HepG2 (cell line): ENCODE results near the gene LRP10.

Experiments
- CSRNP2 ChIP-seq: sonication (generic); formaldehyde crosslinking; conservative IDR thresholded peaks from 2 replicates; pipeline ENCODE4 v1.8.0; 2022; ENCODE audit warnings: low read depth, missing genetic modification reagents
- CTCF ChIP-seq: sonication (generic); formaldehyde crosslinking; IDR thresholded peaks from 2 replicates; pipeline ENCODE4 v1.5.0; 2020; ENCODE audit warnings: mild to moderate bottlenecking, missing genetic modification reagents, moderate library complexity
- EZH2 ChIP-seq: conservative IDR thresholded peaks from 2 replicates; pipeline ENCODE4 v1.6.1; 2012; ENCODE audit warnings: mild to moderate bottlenecking, low read depth, low read length, moderate library complexity
- HOXA5 ChIP-seq: sonication (generic); formaldehyde crosslinking; IDR thresholded peaks from 2 replicates; pipeline ENCODE4 v1.4.0; 2020; ENCODE audit warnings: missing genetic modification reagents
- MAFF ChIP-seq: IDR thresholded peaks from 2 replicates; pipeline ENCODE4 v1.6.1; 2011; ENCODE audit warnings: low read depth, low read length, improper control_type of control experiment
- MED13 ChIP-seq: sonication (generic); formaldehyde crosslinking; IDR thresholded peaks from 2 replicates; pipeline ENCODE4 v1.5.0; 2020; ENCODE audit warnings: missing genetic modification reagents
- NFATC3 ChIP-seq: sonication (generic); formaldehyde crosslinking; IDR thresholded peaks from 2 replicates; pipeline ENCODE4 v1.5.1; 2020; ENCODE audit warnings: mild to moderate bottlenecking, missing genetic modification reagents
- PCBP1 ChIP-seq: fragments of 200-400 bp; formaldehyde crosslinking; IDR thresholded peaks from 2 replicates; pipeline ENCODE4 v1.6.1; 2017; ENCODE audit warnings: mild to moderate bottlenecking, low read depth, low read length, borderline replicate concordance
- PITX1 ChIP-seq: sonication (generic); formaldehyde crosslinking; IDR thresholded peaks from 2 replicates; pipeline ENCODE4 v1.5.1; 2020; ENCODE audit warnings: mild to moderate bottlenecking, missing genetic modification reagents
- SPEN ChIP-seq: sonication (generic); formaldehyde crosslinking; IDR thresholded peaks from 2 replicates; pipeline ENCODE4 v1.5.1; 2020; ENCODE audit warnings: low read depth, mild to moderate bottlenecking, missing genetic modification reagents
- ZBTB33 ChIP-seq: sonication (generic); formaldehyde crosslinking; IDR thresholded peaks from 2 replicates; pipeline ENCODE4 v1.4.0; 2020; ENCODE audit warnings: missing genetic modification reagents
- ZBTB40 ChIP-seq, 2 experiments: fragments of 450-650 bp in 1 of 2; sonication (generic) in 1 of 2; formaldehyde crosslinking in 1 of 2; IDR thresholded peaks; 2 replicates each; pipeline versions ENCODE4 v1.6.1 to v1.8.0; 2016 to 2022; ENCODE audit warnings: antibody characterized with exemption in 1 of 2, mild to moderate bottlenecking in 1 of 2, missing genetic modification reagents in 1 of 2
- ZHX1 ChIP-seq: sonication (generic); formaldehyde crosslinking; IDR thresholded peaks from 2 replicates; pipeline ENCODE4 v1.8.1; 2022; ENCODE audit warnings: low read depth, mild to moderate bottlenecking, missing genetic modification reagents
- ZNF777 ChIP-seq: sonication (generic); formaldehyde crosslinking; IDR thresholded peaks from 2 replicates; pipeline ENCODE4 v1.4.0; 2020; ENCODE audit warnings: missing genetic modification reagents

GRCh38 chr14:22878271-22879246, 7.0 kb downstream of the LRP10 start:
- TF ChIP-seq HOXA5 (CRISPR knock-in tag) (no peak), ZBTB40 (IDR thresholded peaks at IDR 0.05) (no peak), ZBTB40 (CRISPR knock-in tag; IDR thresholded peaks at IDR 0.05) (no peak), CTCF (CRISPR knock-in tag) (no peak), NFATC3 (no peak), MAFF (no peak), SPEN (CRISPR knock-in tag) (no peak), MED13 (no peak), EZH2 (no peak), PCBP1 (no peak), ZNF777 (CRISPR knock-in tag) (no peak), ZHX1 (CRISPR knock-in tag) (no peak), PITX1 (CRISPR knock-in tag) (no peak), CSRNP2 (no peak), ZBTB33 (CRISPR knock-in tag) (no peak)
